Hypothalamus (tissue), 51 donors: Measurements from ENCODE around the gene EFNA2.
A peak's percentile ranks its signal among the peaks of the same experiment; 100 is the strongest.

Experiments used
- DNase-seq, 51 donors: peaks; one replicate each; lab custom pipeline; 2025; lab: John Stamatoyannopoulos, UW

EFNA2 gene

GRCh38 chr19:1269478-1270212 is 16.0 kb upstream of the EFNA2 start:
- peak in 50 of 51 donors; percentile 37 to 91 (median 77) for DNase-seq

- DNase-seq, result no peak
Measured at GRCh38 chr19:1270213-1270853, 15.3 kb upstream of the EFNA2 start.

GRCh38 chr19:1270854-1271527 is 14.7 kb upstream of the EFNA2 start:
- no peak for DNase-seq

DNA sequence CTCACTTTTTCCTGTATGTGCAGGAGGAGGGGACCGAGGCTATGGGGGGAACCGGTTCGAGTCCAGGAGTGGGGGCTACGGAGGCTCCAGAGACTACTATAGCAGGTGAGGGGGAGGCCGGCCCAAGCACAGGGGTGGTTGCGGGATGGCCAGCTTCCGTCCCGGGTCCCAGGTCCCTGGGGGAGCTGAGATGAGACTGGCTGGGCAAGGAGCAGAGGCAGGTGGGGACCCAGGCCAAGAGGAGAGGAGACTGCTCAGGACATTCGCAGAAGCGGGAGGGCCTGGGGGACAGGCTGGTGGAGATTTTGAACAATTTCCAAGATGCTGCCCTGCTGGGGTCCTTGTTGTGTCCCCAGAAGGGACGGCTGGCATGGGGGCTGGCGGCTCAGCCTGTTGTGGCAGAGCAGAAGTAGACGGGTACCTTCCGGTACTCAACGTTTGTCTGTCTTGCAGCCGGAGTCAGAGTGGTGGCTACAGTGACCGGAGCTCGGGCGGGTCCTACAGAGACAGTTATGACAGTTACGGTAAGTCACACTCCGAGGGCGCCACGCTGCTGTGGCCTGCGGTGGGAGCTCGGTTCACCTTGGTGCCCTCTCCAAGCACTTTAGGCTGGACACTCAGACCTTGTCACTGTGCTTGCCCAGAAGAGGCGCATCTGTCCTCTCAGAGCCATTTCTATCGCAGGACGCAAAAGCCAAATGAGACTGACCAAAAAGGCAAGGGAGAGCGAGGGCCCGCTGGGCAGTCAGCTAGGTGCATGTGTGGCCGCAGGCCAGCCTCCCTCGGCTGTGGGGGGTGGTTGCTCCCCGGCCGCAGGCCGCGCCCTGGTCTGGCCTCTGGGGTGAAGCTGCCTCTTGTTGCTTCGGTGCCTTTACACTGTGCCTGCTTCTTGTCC is 13.9 kb upstream of the EFNA2 start:
- peak in 1 of 51 donors; percentile 35 for DNase-seq

DNA sequence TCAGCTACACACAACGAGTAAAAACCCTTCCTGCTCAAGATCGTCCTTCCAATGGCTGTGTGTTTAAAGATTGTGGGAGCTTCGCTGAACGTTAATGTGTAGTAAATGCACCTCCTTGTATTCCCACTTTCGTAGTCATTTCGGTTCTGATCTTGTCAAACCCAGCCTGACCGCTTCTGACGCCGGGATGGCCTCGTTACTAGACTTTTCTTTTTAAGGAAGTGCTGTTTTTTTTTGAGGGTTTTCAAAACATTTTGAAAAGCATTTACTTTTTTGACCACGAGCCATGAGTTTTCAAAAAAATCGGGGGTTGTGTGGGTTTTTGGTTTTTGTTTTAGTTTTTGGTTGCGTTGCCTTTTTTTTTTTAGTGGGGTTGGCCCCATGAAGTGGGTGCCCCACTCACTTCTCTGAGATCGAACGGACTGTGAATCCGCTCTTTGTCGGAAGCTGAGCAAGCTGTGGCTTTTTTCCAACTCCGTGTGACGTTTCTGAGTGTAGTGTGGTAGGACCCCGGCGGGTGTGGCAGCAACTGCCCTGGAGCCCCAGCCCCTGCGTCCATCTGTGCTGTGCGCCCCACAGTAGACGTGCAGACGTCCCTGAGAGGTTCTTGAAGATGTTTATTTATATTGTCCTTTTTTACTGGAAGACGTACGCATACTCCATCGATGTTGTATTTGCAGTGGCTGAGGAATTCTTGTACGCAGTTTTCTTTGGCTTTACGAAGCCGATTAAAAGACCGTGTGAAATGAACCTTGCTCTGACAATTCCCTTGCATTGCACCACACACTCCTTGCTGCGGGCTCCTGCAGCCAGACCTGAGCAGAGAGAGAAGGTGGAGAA is 13.0 kb upstream of the EFNA2 start:
- DNase-seq, result peak in 9 of 51 donors; percentile 11 to 36 (median 19)

GRCh38 chr19:1273263-1274041 is 12.2 kb upstream of the EFNA2 start:
- DNase-seq, result no peak

DNA sequence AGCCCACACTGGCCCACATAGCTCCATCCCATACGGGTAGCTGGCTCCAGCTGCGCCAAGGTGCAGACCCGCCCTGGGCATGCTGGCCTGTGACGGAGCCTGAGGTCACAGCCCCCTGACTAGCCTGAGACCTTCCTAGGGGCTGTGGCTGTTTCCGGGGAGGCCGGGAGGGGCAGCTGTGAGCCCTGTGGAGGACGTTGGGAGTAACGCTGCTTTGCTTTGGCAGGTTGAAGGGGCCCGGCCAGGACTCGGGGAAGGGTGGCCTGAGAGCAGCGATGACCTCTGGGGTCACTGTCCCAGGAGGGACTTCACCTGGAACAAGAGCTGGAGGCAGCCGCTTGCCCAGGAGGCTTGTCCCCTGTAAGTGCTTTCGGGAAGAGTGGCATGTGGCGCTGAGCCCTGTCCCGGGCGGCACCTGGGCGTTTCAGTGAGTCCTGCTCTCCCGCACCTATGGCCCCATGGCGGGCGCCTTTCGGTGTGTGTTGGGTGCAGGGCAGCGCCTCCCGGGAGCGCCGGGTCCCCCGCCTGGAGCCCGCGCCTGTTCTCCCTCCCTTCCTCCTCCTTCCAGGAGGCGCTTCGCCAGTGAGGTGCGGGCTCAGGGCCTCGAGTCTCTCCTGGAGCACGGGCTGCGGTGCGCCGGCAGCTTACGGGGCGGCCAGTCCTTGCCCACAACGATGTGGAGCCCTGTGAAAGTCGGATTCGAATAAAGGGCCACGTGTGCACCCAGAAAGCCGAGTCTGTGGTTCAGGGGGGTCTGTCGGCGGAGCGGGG is 11.4 kb upstream of the EFNA2 start:
- DNase-seq, result no peak

DNA sequence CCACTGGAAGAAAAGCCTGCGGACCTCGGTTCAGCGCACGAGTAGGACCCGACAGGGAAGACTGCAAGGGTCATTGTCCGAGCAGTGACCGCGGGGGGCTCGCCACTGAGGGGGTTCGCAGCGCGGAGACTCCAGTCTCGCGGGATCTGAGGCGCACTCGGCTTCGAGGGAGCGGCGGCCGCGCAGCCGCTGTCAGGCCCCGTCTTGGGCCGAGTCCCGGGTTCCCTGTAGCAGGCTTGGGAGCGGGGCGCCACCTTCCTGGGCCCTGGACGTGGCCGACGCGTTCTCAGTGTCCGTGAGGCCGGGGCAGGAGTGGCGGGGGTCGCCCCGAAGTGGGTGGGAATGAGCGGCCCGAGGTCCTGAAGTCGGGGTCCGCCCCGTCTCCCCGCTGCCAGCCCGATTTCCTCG is 10.8 kb upstream of the EFNA2 start:
- DNase-seq, result no peak

DNA sequence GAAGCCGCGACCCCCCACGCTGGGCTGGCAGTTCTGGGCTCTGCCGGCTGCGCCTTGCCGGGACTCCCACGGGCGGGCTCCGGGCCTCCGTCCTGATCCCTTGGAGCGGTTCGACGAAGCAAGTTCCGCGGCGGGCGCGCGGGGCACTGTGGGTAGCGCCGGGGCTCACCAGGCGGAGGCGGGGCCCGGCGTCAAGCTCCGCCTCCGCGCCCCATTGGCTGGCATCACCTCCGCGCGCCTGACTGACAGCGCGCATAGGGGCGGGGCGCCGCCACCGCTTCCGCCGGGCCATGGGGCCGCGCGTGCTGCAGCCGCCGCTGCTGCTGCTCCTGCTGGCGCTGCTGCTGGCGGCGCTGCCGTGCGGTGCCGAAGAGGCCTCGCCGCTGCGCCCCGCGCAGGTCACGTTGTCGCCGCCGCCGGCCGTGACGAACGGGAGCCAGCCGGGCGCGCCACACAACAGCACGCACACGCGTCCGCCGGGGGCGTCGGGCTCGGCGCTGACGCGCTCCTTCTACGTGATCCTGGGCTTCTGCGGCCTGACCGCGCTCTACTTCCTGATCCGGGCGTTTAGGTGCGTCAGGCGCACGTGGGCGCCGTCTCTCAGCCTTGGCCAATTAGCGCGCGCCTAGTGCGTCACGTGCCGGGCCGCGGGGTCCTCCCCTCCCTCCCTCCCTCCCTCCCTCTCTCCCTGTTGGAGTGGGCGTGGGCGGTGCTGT is 10.3 kb upstream of the EFNA2 start, which contains the start of gene FAM174C:
Gene FAM174C (plus strand): TSS at position 271 of the 716 bp plus-strand sequence. CDS start 20 bp downstream, at position 291.
- peak; percentile 66 to 98 (median 92) for DNase-seq

DNA sequence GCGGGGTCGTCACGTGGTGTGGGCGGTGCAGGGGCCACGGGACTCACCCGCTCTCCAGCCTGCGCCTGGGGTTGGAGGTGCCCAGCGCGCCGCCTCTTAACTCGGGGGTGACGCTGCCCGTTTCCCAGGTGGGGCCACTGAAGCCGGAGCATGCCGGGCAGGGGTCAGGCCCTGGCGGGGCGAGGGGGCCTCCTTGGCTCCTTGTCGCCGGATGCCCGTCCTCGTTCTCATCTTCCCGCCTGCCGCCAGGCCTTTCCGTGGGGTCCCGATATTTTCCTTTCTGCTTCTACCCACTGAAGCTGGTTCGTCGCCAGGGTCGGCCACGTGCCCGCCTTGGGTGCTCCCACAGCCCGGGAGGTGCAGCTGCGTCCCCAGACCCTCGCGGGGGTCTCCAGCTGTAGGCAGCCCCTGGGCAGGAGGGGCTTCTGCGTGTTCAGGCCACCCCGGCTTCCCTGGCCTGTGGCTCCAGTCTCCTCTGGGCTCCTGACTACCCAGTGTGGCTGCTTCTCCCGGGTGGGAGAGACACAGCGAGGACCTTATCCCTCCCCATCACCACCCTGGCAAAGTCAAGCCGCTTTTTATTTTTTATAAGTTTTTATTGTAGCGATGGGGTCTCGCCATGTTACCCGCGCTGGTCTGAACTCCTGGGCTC is 9.6 kb upstream of the EFNA2 start:
- peak in 2 of 51 donors; percentile 55 for DNase-seq

- DNase-seq, result no peak
Measured at GRCh38 chr19:1276628-1277022, 9.0 kb upstream of the EFNA2 start.

DNA sequence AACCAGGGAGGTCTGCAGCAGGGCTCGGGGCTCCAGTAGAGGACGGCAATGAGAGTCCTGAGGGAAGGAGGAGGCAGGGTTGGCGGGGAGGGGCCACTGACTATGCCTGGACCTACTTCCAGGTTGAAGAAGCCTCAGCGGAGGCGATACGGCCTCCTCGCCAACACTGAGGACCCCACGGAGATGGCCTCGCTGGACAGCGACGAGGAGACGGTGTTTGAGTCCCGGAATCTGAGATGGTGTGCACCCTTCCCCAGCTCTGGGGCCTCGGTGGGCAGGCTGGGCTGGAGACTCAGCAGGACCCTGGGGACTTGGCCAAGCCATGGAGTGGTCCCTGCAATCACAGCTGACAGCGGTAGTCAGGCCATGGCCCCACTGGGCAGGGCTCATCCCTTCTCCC is 8.6 kb upstream of the EFNA2 start:
- no peak for DNase-seq

DNA sequence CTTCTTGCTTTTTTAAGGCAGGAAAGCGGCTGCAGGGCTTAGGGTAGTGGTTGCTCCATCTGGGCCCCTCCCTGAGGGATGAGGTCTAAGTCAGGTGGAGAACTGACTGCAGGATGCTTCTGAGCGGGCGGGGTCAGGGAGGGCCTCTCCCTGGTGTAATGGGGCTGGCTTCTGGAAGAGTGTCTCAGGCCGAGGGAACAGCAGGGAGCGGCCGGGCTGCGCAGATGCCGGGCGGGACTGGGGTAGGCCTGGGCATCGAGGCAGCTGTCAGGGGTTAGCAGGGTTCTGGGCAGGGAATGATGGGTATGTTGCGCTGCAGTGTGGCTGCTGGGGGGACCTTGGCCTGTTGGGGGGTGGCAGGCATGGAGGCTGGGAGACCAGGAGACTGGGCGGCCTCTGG is 7.6 kb upstream of the EFNA2 start:
- no peak for DNase-seq

- no peak for DNase-seq
Measured at GRCh38 chr19:1278713-1279660, 6.7 kb upstream of the EFNA2 start.

DNA sequence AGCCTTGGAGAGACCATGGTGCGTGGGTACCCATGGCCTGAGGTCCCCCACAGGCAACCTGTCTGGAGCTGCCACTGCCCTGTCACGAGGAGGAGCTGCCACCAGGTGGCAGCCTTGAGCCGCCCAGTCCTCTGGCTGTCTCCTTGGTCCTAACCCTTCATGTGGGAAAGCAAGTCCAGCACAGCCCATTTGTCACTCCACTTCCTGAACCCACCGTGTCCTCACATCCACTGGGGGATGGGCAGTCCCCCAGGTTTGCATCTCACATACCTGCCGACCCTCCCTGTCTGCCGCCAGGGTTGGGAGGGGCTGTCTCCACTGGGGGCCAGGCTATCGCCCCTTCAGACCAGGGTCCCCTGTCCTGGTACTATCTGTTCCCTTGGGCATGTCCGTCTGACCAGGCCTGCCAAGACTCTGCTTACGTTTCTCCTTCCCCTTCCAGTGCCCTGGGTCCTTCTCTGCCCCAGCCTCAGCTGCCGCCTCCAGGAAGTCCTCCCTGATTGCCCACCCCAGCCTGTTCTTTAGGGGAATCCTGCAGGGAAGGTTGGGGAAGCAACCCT is 5.8 kb upstream of the EFNA2 start:
- DNase-seq, result peak in 48 of 51 donors; percentile 27 to 89 (median 70)
